GM18519 (cell line): Measurements from ENCODE around the gene YAE1.

ENCODE experiments used
- ATAC-seq: cut with Tn5 transposase; IDR thresholded peaks from one replicate; pipeline ENCODE4 v1.9.1; 2021; ENCODE audit warnings: mild to moderate bottlenecking, moderate library complexity; ENCODE audit not compliant: unreplicated experiment, low FRiP score

Gene YAE1

DNA sequence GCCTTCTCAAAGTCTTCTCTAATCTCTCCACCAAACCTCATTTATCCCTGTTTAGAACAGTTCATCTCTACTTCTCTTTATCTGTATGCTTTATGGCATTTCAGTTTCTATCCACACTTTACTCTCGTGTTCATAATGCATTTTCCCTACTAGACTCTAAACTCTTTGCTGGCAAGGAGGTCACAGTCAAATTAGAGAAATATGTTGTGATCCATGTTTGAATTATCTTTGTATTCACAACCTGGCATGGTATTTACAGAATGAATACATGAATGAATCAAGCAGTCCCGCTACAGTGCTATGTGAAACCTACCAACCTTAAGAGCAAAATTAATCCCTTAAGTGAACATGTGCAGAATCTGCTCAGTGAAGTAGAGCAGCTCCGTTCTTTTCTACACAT is 12.8 kb upstream of the YAE1 start:
- no peak for ATAC-seq

DNA sequence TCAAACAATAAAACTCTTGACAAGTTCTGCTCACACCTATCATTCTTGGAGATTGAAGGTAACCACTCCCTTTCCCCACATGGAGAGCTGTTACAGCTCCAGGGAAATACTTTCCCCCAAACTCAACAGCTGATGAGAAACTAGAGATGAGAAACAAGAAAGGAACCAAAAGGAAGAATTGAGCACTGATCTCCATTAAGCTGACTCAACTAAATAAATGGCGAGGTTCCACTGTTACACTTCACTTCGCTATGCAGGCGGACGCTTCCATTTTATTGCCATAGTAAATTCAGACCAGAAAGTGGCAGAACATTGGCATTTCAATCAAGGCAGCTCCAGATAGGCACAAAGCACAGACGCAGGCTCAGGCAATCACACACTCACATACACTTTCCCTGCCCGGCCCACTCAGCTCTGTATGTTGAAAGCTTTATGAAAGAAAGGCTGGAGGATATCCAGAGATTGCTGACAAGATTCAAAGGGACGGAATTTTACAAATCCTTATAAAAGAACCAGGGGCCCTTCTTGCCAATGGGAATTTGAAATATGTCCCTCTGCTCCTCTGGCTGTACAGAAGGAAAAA is 11.5 kb upstream of the YAE1 start:
- no peak for ATAC-seq

DNA sequence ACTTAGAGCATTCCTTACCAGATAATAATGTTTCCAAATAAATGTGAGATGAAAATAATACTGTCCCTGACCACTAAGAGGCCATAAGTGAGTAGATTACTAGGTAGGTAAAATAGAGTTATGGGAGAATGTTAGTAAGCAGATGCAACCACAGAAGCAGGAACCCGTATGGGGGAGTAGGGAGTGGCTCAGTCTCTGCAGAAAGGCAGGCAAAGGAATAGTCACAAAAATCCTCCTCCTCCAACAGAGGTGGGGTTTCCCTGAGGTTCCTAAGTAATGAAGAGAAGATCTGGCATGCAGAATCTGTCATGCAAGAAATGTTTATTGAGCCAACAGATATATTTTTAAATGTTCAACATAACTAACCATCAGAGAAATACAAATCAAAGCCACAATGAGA is 9.0 kb upstream of the YAE1 start:
- ATAC-seq: no peak

DNA sequence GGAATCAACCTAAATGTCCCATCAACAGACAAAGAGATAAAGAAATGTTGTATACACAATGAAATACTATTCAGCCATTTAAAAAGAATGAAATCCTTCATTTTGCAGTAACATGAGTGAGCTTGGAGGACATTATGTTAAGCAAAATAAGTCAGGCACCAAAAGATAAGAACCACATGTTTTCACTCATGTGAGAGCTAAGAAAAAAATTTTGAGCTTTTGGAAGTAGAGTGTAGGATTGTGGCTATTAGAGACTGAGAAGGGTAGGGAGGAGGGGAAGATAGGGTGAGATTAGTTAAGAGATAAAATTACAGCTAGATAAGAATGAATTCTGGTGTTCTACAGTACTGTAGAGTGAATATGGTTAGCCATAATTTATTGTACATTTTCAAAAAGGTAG is 8.3 kb upstream of the YAE1 start:
- no peak for ATAC-seq

DNA sequence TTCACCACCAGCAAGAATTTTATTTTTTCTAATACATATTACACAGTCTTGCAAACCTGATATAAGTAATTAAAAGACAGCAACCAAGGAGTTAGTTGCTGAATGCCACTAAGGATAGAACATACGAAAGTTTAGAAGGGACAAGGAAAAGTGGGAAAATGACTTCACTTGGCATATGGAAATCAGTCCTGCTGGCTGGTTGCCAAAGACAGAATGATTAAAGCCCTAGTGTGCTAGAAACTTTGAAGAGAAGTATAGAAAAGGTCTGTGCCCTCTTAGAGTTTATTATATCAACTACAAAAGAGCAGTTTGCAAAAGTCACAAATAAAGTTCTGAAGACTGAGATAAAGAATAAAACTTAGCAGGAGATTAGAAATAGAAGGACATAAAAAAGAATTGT is 5.8 kb upstream of the YAE1 start:
- no peak for ATAC-seq

DNA sequence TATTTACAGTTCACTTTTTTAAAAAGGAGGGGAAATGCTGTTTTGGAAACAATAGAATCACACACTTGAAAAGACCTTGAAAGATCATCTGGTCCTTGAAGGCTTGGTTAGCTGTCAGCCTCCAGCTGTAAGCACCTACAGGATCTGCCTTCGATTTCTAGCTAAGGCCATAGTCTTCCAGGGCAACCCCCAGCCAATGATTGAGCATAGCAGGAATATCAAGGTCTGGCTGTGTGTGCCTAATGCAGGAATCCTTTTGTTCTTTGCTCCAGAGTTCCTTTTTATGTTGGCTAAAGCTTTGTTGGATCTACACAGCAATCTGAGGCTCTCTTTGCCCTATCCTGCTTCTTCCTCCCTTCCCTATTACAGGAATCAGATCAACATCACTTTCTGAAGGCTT is 5.2 kb upstream of the YAE1 start:
- ATAC-seq: no peak

DNA sequence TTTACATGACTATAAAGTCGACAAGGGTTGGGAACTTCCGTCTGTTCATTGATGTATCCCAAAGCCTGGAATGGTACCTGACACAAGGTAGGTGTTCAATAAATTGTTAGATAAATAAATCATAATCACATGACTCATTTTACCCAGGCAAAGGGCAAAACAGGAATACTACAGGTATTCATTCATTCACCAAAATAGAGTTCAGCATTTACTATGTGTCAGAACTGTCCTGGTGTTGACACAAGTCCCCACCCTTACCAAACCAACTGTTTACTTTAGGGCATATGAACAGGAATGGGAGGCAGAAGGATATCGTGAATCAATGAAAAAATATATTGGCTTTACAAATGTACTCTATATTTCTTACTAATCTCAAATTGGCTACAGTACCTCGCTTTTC is 666 bp upstream of the YAE1 start:
- ATAC-seq: no peak

DNA sequence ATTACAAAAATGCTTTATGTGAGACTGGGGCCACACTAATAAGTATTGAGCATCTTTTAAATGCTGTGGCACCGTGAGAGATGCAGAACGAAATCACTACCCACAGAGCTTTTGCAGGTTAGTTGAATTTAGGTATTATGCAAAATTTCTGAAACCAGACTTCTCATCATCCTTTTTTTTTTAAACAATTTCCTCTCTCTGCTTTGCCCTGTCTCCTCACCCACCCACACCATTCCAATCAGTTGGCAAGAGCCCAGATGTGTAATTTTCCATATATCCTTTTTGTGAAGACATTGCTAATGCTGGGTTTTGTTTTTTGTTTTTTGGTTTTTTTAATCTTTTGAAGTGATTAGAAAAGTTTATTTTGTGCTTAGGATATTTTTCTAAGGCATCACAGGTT is 1.1 kb downstream of the YAE1 start:
- ATAC-seq: no peak

DNA sequence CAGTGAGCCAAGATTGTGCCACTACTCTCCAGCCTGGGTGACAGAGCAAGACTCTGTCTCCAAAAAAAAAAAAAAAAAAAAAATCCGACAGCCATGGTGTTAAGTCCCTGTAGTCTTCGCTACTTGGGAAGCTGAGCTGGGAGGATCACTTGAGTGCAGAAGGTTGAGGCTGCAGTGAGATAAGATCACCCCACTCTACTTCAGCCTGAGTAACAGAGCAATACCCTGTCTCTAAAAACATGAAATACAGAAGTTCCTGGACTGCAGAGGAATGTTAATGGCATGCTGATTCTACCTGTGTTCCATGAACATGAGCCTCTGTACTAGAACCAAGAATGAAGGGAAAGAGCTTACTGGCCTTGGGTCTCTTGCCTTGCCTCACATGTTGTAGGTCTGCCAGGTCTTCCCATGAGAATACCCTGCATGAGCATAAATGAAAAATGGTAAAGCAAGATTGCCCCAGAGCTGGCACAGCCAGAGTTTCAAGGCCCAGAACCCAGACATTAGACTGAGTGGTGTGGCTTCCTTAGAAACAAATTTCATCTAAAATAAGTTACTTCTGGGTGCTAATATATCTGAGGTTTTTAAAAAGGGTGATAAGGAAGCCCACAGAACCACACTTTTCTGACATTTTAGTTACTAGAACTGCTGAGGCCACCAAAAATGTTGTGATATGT is 8.6 kb downstream of the YAE1 start:
- ATAC-seq: no peak

DNA sequence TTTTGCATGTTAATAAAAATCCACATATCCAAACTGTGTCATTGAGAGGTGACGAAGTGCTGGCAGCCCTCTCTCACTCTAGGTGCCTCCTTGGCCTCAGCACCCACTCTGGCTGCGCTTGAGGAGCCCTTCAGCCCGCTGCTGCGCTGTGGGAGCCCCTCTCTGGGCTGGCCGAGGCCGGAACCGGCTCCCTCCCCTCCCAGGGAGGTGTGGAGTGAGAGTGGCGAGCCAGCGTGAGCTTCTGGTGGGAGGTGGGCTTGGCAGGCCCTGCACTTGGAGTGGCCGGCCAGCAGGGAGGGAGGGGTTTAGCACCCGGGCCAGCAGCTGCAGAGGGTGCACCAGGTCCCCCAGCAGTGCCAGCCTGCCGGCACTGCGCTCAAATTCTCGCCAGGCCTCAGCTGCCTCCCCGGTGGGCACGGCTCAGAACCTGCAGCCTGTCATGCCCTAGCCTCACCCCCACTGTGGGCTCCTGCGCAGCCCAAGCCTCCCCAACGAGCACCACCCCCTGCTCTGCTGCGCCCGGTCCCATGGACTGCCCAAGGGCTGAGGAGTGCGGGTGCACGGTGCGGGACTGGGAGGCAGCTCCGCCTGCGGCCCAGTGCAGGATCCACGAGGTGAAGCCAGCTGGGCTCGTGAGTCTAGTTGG is 11.1 kb downstream of the YAE1 start:
- no peak for ATAC-seq

DNA sequence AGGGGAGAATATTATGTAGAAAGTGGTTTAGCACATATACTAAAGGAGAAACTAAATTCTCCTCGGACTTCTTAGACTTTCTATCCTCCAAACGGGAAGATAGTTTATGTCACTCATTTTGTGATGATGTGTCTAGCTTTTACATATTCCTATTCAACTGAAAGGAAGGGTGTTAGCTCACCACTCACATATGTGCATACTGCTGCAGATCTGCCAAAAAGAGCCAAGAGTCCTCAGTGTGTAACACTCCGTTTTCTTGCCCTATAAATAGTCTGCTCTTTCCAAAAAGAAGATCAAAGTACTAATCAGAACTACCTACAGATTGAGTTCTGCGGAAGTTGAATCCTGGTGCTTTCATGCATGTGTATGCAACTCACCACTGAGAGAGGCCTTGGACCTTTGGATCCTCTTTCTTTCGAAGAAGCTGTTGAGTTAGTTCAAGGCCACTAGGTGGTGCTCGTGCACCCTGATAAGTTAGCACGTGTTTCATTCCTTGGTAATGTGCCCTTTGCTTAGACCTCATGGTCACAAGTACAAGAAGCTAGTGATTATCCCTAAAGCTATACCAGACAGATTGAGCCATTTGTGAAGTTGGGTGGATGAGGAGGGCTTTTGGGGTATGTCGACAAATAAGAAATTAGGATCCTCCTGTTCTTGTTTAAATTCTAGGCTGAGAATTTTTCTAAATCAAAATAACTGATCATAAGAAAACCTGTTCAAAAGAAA is 14.1 kb downstream of the YAE1 start:
- peak; percentile 92 for ATAC-seq

DNA sequence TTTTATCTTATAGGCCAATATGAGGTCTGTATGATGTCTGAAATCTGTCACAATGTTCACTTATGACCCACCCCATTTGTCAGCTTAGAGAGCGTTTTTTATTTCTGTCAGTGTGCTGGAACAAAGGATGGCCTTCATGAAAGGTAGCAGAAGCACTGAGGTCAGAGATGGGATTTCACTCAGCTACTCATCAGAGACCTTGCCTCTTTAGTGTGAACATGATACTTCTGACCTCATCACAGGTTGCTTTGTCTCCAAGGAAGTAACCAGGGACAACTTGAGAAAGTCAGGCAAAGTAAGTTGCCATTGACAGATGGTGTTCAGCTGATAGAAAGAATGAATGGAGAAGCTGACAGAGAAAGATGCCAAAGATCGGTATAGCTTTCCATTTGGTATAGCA is 16.3 kb downstream of the YAE1 start:
- ATAC-seq: no peak

DNA sequence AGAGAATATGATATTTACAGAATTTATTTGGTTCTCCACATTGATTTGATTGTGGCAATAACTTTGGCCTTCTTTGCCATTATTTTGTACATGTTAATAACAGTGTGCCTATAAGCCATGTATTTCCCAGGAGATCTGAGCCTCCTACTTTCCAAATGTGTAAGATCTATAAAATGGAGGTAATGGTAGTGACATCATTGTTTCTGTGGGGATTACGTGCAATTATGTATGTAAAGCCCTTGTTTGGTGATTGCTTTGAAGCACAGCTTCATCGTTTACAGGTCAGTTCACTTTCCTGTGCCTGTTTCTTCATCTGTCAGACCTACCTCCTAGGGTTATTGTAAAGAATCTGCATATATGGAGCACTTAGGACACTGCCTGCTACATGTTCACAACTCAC is 17.3 kb downstream of the YAE1 start:
- ATAC-seq: no peak

DNA sequence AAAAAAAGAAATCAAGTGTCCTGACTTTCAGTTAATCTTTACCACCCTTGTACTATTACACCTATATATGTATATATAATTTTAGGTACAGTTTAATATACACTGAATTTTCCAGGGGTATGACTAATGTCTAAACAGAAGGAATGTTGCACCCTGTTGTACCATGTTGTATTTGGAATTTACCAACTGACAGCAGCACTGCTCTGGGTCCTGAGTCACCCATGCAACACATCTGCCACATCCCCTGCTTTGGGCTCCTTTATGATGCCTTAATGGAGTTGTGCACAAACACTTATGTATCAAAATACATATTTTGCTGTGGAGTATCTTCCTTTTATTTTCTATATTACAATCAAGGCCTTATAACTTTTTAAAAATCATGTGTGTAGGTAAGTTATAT is 21.2 kb downstream of the YAE1 start:
- ATAC-seq: no peak

DNA sequence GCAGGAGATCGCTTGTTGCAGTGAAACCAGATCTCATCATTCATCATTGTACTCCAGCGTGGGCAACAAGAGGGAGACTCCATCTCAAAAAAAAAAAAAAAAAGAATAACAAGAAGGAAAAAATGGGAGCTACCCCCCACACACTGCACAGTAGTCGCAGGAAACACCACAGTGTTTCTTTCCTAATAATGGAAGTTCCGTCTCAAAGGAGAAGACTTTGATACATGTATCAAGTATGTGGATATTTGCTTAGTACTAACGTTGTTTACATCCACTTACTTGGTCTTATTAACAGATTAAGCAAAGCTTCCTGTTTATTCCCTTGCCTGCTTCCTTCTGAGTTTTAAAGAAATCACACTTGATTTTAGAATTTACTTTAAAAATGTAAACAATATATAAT is 22.2 kb downstream of the YAE1 start:
- ATAC-seq: no peak

DNA sequence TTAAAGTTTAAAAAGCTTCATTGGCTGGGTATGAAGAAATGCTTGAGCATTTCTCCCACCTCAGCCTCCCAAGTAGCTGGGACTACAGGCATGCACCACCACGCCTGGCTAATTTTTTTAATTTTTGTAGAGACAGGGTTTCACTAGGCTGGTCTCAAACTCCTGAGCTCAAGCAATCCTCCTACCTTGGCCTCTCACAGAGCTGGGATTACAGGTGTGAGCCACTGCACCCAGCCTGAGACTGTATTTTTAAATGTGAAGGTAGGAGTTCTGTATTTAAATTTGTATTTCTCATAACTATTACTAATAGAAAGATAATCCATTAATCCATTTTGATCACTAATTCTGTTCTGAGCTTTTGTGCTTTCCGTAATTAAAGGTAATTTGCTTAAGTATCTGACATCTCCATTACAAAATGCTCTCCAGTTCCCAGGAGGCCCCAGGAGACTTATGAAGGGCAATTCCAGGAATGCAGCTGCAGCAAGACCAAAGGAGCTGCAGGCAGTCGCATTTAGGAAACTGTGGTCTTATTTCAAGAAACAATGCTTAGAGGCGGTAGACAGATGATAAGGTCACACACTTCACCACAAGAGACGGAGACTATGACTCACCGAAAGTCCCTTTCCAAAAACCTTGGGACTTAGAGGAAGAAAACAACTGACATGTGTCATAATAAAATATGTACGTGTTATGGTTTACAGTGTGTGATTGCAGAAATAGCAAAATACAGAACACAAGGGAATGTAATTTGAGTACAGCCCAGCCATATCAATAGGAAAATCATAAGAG is 23.3 kb downstream of the YAE1 start:
- ATAC-seq: peak; percentile 96

DNA sequence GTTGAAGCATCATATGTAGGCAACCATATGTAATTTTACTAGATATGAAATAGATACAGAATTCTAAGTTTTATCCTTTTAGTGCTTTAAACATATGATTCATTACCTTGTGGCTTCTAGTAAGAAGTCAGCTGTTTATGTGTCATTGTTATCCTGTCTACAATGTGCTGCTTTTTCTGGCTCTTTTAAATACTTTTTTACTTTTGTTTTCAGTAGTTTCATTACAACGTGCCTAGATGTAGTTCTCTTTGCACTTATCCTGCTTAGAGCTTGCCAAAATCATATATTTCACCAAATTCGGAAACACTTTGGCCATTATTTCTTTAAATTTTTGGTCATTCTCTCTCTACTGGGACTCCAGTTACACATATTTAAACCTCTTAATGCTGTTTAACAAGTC is 26.4 kb downstream of the YAE1 start:
- ATAC-seq: no peak

DNA sequence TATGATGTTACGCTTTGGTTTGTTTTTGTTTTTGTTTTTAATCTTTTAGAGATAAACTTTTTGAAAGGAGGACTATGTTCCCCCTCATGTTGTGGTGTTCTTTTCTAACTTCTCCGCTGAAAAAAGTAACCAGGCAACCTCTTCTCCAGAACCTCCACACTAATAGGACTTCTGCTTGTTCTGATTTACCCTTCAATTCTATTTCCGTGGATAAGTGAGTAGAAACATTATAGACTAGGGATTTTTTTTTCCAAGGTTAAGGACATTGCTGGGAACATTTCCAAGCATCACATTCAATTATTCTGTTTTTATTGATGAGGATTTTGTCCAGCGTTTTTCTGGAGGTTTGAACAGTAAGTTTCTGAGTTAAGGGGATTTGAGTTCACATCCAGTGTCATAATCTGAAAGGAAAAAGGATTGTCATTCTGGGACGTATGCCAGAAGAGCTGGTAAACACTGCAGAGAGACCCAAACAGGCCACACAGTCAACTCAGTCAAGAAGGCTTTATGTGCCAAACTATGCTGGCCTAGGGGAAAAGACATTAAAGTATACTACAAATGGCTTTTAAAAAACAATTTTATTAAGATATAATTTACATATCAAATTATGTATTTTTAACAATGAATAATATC is 28.9 kb downstream of the YAE1 start:
- ATAC-seq: no peak

DNA sequence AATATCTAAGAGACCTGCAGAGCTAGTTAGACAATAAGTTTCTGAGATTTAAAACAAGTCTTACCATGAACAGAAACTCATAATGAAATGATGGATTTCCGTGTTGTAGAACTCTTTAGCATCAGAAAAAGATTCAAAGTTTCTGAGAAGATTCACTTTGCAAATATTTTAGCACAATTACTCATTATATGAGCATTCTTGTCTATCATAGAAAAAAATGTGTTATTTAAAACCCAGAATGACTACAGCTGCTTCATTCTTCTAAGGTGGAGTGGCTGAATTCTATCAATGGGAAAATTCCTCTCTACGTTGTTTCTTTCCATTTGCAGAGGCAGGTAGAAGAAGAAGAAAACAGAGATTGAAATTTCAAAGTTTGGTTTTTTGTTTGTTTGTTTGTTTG is 36.1 kb downstream of the YAE1 start:
- ATAC-seq: no peak

DNA sequence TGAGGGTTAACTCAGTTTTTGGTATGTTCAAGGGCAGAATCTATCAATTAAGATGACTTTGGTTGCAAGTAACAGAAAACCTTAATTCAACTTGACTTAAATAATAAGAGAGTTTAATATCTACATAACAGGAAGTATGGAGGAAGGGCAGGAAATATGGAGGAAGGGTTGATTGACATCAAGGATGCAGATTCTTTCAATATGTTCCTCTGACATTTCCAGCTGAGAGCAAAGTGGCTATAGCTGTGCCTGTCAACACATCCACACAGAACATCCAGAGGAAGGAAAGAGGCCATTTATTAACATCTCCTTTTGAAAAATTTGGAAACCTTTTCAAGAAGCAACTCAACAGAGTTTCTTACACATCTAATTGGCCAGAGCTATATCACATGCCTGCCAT is 37.7 kb downstream of the YAE1 start:
- ATAC-seq: no peak
